GM12873 (cell line): ENCODE data around the gene ARRDC3.

Experiments used
- TF ChIP-seq, protein P1 (sequence below): IDR thresholded peaks from 2 replicates; pipeline ENCODE4 v1.5.1; 2012; ENCODE audit warnings: low read depth, mild to moderate bottlenecking, moderate library complexity, low read length, control low read depth; ENCODE audit not compliant: insufficient read depth; ENCODE audit errors: missing control alignments

ARRDC3 gene

GRCh38 chr5:91366551-91366950 is 16.6 kb downstream of the ARRDC3 start:
- TF ChIP-seq, protein P1, sequence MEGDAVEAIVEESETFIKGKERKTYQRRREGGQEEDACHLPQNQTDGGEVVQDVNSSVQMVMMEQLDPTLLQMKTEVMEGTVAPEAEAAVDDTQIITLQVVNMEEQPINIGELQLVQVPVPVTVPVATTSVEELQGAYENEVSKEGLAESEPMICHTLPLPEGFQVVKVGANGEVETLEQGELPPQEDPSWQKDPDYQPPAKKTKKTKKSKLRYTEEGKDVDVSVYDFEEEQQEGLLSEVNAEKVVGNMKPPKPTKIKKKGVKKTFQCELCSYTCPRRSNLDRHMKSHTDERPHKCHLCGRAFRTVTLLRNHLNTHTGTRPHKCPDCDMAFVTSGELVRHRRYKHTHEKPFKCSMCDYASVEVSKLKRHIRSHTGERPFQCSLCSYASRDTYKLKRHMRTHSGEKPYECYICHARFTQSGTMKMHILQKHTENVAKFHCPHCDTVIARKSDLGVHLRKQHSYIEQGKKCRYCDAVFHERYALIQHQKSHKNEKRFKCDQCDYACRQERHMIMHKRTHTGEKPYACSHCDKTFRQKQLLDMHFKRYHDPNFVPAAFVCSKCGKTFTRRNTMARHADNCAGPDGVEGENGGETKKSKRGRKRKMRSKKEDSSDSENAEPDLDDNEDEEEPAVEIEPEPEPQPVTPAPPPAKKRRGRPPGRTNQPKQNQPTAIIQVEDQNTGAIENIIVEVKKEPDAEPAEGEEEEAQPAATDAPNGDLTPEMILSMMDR = no peak

- TF ChIP-seq, protein P1 = no peak
These were observed 17.6 kb downstream of the ARRDC3 start for GRCh38 chr5:91365498-91365897.

DNA sequence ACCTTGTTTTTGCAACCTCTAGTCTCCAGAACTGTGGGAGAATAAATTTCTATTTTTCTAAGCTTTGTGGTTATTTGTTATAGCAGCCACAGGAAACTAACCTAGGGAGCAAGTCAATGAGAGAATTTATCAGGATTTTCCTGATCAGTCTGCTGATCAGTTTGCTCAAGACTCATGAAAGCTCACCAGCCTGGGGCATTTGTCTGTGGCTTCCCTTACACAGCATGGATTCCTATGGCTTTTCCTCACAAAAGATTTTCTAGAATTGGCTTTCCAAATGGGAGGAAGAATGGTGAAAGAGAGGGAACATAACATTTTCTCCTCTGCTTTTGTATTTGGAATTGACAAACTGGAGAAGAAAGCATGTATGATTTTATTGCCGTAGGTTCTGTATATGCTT is 20.2 kb downstream of the ARRDC3 start:
- TF ChIP-seq, protein P1 = no peak

GRCh38 chr5:91361790-91362189 is 21.3 kb downstream of the ARRDC3 start:
- TF ChIP-seq, protein P1 = no peak

- TF ChIP-seq, protein P1 = no peak
These were observed 21.9 kb downstream of the ARRDC3 start for GRCh38 chr5:91361055-91361701.

DNA sequence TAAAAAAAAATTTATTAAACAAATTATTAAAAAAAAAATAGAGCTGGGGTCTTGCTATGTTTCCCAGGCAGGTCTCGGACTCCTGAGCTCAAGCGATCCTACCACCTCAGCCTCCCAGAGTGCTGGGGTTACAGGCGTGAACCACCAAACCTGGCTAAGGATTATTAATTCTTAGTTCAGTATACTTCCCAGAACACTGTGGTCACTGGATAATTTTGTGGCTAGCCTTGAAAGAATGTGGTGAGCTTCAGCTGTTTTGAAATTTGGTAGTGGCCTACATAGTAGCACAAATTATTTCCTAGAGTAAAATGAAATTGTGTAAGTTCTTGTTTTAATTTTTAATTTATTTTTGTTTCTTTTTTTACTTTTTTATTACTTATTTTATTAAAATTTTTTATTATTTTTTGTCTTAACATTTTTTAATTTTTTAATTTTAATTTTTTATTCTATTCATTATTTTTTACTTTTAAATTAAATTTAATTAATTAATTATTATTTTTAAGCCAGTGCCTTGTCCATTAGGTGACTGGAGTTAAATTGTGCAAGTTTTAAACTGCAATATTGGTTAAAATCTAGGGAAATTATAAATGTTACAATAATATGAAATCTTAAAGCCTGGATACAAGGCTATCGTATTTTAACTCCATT is 23.0 kb downstream of the ARRDC3 start:
- TF ChIP-seq, protein P1 = no peak

GRCh38 chr5:91357806-91358205 is 25.3 kb downstream of the ARRDC3 start:
- TF ChIP-seq, protein P1 = no peak
